Stomach (tissue), 9 donors: ENCODE measurements around the gene KRT80. TPM values are rescaled to one million over a fixed set of nuclear protein-coding genes. Genes with fewer than 3 reads are reported as not detected.

Experiments
- DNase-seq, 2 donors: peaks; one replicate each; pipeline versions ENCODE4 v3.0.0 to v3.0.0-alpha.2; 2013 to 2019
- H3K27ac ChIP-seq, 5 donors: fragments of 200-600 bp in 4 of 5; sonication (generic) in 4 of 5; one replicate each; pipeline ENCODE4 v1.5.1; 2013 to 2019; ENCODE audit warnings: mild to moderate bottlenecking in 1 of 5, moderate library complexity in 1 of 5
- H3K27me3 ChIP-seq, 3 donors: fragments of 200-600 bp; sonication (generic); one replicate each; pipeline ENCODE4 v1.5.1; 2017 to 2019; ENCODE audit warnings: mixed run types in 1 of 3
- H3K36me3 ChIP-seq, 4 donors: fragments of 200-600 bp; sonication (generic); 1 replicate in 3 of 4; 2 replicates in 1 of 4; pipeline ENCODE4 v1.5.1; 2016 to 2019
- H3K4me1 ChIP-seq, 4 donors: fragments of 200-600 bp; sonication (generic); one replicate each; pipeline ENCODE4 v1.5.1; 2016 to 2019
- H3K4me3 ChIP-seq, 4 donors: fragments of 200-600 bp; sonication (generic) in 3 of 4; one replicate each; pipeline ENCODE4 v1.5.1; 2016 to 2019; ENCODE audit warnings: mild to moderate bottlenecking in 1 of 4
- H3K9me3 ChIP-seq, 4 donors: fragments of 200-600 bp; sonication (generic); one replicate each; pipeline ENCODE4 v1.5.1; 2016 to 2019
- CTCF ChIP-seq, 7 experiments: fragments of 450-650 bp in 4 of 7; fragments of 200-600 bp in 3 of 7; sonication (generic) in 3 of 7; IDR thresholded peaks; one replicate each; pipeline ENCODE4 v1.5.1; 2016 to 2019; ENCODE audit warnings: antibody characterized with exemption in 7 of 7, control low read depth in 2 of 7, mild to moderate bottlenecking in 1 of 7
- EP300 ChIP-seq: sonication (generic); formaldehyde crosslinking; IDR thresholded peaks from one replicate; pipeline ENCODE4 v1.6.1; 2017; ENCODE audit warnings: antibody characterized with exemption
- POLR2A ChIP-seq, 4 donors: fragments of 450-650 bp; IDR thresholded peaks; one replicate each; pipeline ENCODE4 v1.6.1; 2016; ENCODE audit warnings: antibody characterized with exemption in 4 of 4, control low read depth in 2 of 4, mild to moderate bottlenecking in 1 of 4, moderate library complexity in 1 of 4
- POLR2AphosphoS5 ChIP-seq, 3 donors: sonication (generic); formaldehyde crosslinking; IDR thresholded peaks; one replicate each; pipeline ENCODE4 v1.6.1; 2016; ENCODE audit warnings: antibody characterized with exemption in 3 of 3
- WGBS, 5 donors: extraction: QIAGEN DNeasy Blood & Tissue Kit in 3 of 5; methylation state at CpG; one replicate each; pipeline versions ENCODE4 v1.1.5 to v1.1.7; 2013 to 2018; 5-methylcytosine and 5-hydroxymethylcytosine counted together
- intact Hi-C: fragments of 100-400 bp; cut with DNase I; formaldehyde crosslinking; loops from one replicate; pipeline ENCODE4 v1.15.1; 2023; ENCODE audit warnings: low total_unique reads
- polyA plus RNA-seq, 3 donors: library from polyadenylated mRNA; stranded (reverse); fragments of 200-250 nt; gene quantifications; one replicate each; pipeline ENCODE4 v1.2.3, GENCODE V29; 2013
- total RNA-seq, 5 donors: library from RNA; depleted of rRNA; stranded (reverse); fragments of >200 nt; gene quantifications; one replicate each; pipeline versions ENCODE4 v1.1.0 to v1.2.3, GENCODE V29; 2014 to 2016
- donor health status: healthy with polysubstance abuse.
- donor health status: Bipolar disorder and iron deficiency.
- donor health status: healthy.

The KRT80 gene
- total and polyA plus RNA-seq, 8 donors: 0.29 to 3.7 (median 0.45) TPM; not detected in 3

- Histone ChIP-seq H3K27me3 (no peaks in the 10 kb centered on the region), H3K9me3 (no peaks in the 10 kb centered on the region), H3K27ac (no peak overlapping the region), H3K4me1 (peaks cover 6 to 13% (median 9%) of the 10 kb centered on the region in 4 donors), H3K36me3 (no peaks in the 10 kb centered on the region), H3K4me3 (no peak overlapping the region)
- intact Hi-C loops: no loop called here
- no peak for DNase-seq
- 80 to 86% (median 84%) methylated on average over 11 to 13 of the region's 13 CpGs for WGBS, 5 donors
- TF ChIP-seq POLR2A (IDR thresholded peaks at IDR 0.05) (no peak), CTCF (IDR thresholded peaks at IDR 0.05) (no peak), POLR2AphosphoS5 (IDR thresholded peaks at IDR 0.05) (no peak), EP300 (no peak)
These were observed 26.5 kb downstream of the KRT80 start for GRCh38 chr12:52165096-52165855.

GRCh38 chr12:52164624-52165023 is 27.2 kb downstream of the KRT80 start:
- WGBS, 5 donors: 60 to 74% (median 71%) methylated on average over 13 of the region's 13 CpGs
- peak overlapping the region in 1 of 5 donors; percentile 63 for H3K27ac ChIP-seq
- no peak overlapping the region for H3K4me3 ChIP-seq
- no peaks in the 10 kb centered on the region for H3K27me3 ChIP-seq
- no peak for TF ChIP-seq CTCF (IDR thresholded peaks at IDR 0.05)
- TF ChIP-seq POLR2AphosphoS5 (IDR thresholded peaks at IDR 0.05): no peak
- TF ChIP-seq EP300: no peak
- TF ChIP-seq POLR2A (IDR thresholded peaks at IDR 0.05): no peak
- DNase-seq: no peak
- H3K36me3 ChIP-seq: no peaks in the 10 kb centered on the region
- H3K9me3 ChIP-seq: no peaks in the 10 kb centered on the region
- intact Hi-C loops: no loop called here
- H3K4me1 ChIP-seq: peaks cover 6 to 13% (median 9%) of the 10 kb centered on the region in 4 donors

GRCh38 chr12:52162981-52163380 is 28.8 kb downstream of the KRT80 start:
- no peaks in the 10 kb centered on the region for H3K9me3 ChIP-seq
- no peak overlapping the region for H3K27ac ChIP-seq
- no peak for TF ChIP-seq CTCF (IDR thresholded peaks at IDR 0.05)
- no peak for TF ChIP-seq POLR2A (IDR thresholded peaks at IDR 0.05)
- TF ChIP-seq EP300: no peak
- TF ChIP-seq POLR2AphosphoS5 (IDR thresholded peaks at IDR 0.05): no peak
- H3K36me3 ChIP-seq: no peaks in the 10 kb centered on the region
- H3K27me3 ChIP-seq: no peaks in the 10 kb centered on the region
- no peak overlapping the region for H3K4me3 ChIP-seq
- H3K4me1 ChIP-seq: peaks cover 6 to 13% (median 9%) of the 10 kb centered on the region in 4 donors
- no peak for DNase-seq
- 89 to 93% (median 91%) methylated on average over 3 of the region's 3 CpGs for WGBS, 5 donors
- intact Hi-C loops: no loop called here

GRCh38 chr12:52160200-52160599 is 31.6 kb downstream of the KRT80 start:
- intact Hi-C loops: no loop called here
- Histone ChIP-seq H3K9me3 (no peaks in the 10 kb centered on the region), H3K27ac (no peak overlapping the region), H3K4me3 (no peak overlapping the region), H3K4me1 (peaks cover 6 to 18% (median 9%) of the 10 kb centered on the region in 4 donors), H3K36me3 (no peaks in the 10 kb centered on the region), H3K27me3 (no peaks in the 10 kb centered on the region)
- 84 to 98% (median 97%) methylated on average over 4 of the region's 4 CpGs for WGBS, 5 donors
- DNase-seq: no peak
- TF ChIP-seq POLR2A (IDR thresholded peaks at IDR 0.05) (no peak), POLR2AphosphoS5 (IDR thresholded peaks at IDR 0.05) (no peak), EP300 (no peak), CTCF (IDR thresholded peaks at IDR 0.05) (no peak)
